Smooth muscle cell (in vitro differentiated cells): ENCODE data around the gene MYOCD. TPM values are rescaled to one million over a fixed set of nuclear protein-coding genes. Genes with fewer than 3 reads are reported as not detected.

Experiments used
- DNase-seq: peaks from one replicate; lab custom pipeline; 2025; ENCODE audit not compliant: unreplicated experiment; lab: John Stamatoyannopoulos, UW
- H2AFZ ChIP-seq: fragments of 200-600 bp; sonication (generic); 2 replicates; pipeline ENCODE4 v1.6.0; 2016; ENCODE audit warnings: antibody characterized with exemption, low read depth, mild to moderate bottlenecking
- H3F3A ChIP-seq: fragments of 200-600 bp; sonication (generic); 2 replicates; pipeline ENCODE4 v1.6.0; 2017; ENCODE audit warnings: antibody characterized with exemption, low read depth
- H3K27ac ChIP-seq: fragments of 200-600 bp; sonication (generic); 2 replicates; pipeline ENCODE4 v1.5.1; 2016; ENCODE audit warnings: low read depth, mild to moderate bottlenecking
- H3K27me3 ChIP-seq: fragments of 200-600 bp; sonication (generic); 2 replicates; pipeline ENCODE4 v1.6.1; 2016; ENCODE audit warnings: low read depth, mild to moderate bottlenecking
- H3K36me3 ChIP-seq: fragments of 200-600 bp; sonication (generic); 2 replicates; pipeline ENCODE4 v1.5.1; 2016; ENCODE audit warnings: low read depth
- H3K4me1 ChIP-seq: fragments of 200-600 bp; sonication (generic); 2 replicates; pipeline ENCODE4 v1.5.1; 2016; ENCODE audit warnings: low read depth
- H3K4me2 ChIP-seq: fragments of 200-600 bp; sonication (generic); 2 replicates; pipeline ENCODE4 v1.6.0; 2016; ENCODE audit warnings: mild to moderate bottlenecking
- H3K4me3 ChIP-seq: fragments of 200-600 bp; sonication (generic); 2 replicates; pipeline ENCODE4 v1.5.1; 2016; ENCODE audit warnings: mild to moderate bottlenecking
- H3K79me2 ChIP-seq: fragments of 200-600 bp; sonication (generic); 2 replicates; pipeline ENCODE4 v1.6.0; 2016; ENCODE audit warnings: low read depth, mild to moderate bottlenecking
- H3K9ac ChIP-seq: fragments of 200-600 bp; sonication (generic); 2 replicates; pipeline ENCODE4 v1.6.0; 2016; ENCODE audit warnings: low read depth
- H3K9me3 ChIP-seq: fragments of 200-600 bp; sonication (generic); replicated peaks from 2 replicates; pipeline ENCODE4 v1.5.1; 2016; ENCODE audit warnings: low read depth
- H4K20me1 ChIP-seq: fragments of 200-600 bp; sonication (generic); 2 replicates; pipeline ENCODE4 v1.6.0; 2016; ENCODE audit warnings: low read depth
- WGBS: methylation state at CpG from one replicate; pipeline ENCODE4 v1.1.7; 2016; ENCODE audit warnings: low lambda C conversion rate; 5-methylcytosine and 5-hydroxymethylcytosine counted together
- polyA plus RNA-seq: library from polyadenylated mRNA; unstranded; fragments of >200 nt; fragmentation: Nextera tagmentation; extraction: Ambion mirVana; gene quantifications from 2 replicates; pipeline ENCODE4 v1.2.1, GENCODE V29; 2016
- total RNA-seq: library from RNA; depleted of rRNA; stranded (reverse); fragments of >200 nt; gene quantifications from 2 replicates; pipeline ENCODE4 v1.2.3, GENCODE V29; 2014
- TF ChIP-seq, protein P1 (sequence below): fragments of 200-600 bp; sonication (generic); IDR thresholded peaks from 2 replicates; pipeline ENCODE4 v1.5.1; 2017; ENCODE audit warnings: borderline replicate concordance, mild to moderate bottlenecking, antibody characterized with exemption; ENCODE audit not compliant: insufficient read depth, poor library complexity, severe bottlenecking

The MYOCD gene
- total and polyA plus RNA-seq, 2 experiments from 2014 or later, result 0.58 to 1.8 TPM

DNA sequence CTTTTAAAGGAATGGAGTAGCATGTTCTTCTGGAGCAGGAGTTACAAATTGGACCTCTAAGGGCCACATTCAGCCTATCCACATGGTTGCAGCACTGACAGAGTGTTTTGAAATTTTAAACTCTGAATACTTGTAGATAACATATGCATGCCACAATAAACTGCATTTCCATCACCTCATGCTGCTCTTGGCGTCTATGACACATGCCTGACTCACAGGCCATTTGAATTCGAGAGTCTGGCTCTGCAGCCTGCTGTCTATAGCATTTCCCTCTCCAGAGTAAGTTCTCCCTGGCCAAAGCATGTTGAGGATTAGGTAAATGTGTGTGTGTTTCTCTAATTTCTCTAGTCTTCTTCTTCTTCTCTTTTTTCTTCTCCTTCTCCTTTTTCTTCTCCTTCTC lies 28.7 kb upstream of the MYOCD start:
- H3K4me2 ChIP-seq, result peak overlapping the region; percentile 54
- H3K4me3 ChIP-seq, result no peak overlapping the region
- no peaks in the 10 kb centered on the region for H3K36me3 ChIP-seq
- peak overlapping the region; percentile 83 for H3K9ac ChIP-seq
- no peaks in the 10 kb centered on the region for H4K20me1 ChIP-seq
- DNase-seq, result no peak
- H3K27me3 ChIP-seq, result no peaks in the 10 kb centered on the region
- H3K4me1 ChIP-seq, result peaks cover 11% of the 10 kb centered on the region
- TF ChIP-seq, protein P1, sequence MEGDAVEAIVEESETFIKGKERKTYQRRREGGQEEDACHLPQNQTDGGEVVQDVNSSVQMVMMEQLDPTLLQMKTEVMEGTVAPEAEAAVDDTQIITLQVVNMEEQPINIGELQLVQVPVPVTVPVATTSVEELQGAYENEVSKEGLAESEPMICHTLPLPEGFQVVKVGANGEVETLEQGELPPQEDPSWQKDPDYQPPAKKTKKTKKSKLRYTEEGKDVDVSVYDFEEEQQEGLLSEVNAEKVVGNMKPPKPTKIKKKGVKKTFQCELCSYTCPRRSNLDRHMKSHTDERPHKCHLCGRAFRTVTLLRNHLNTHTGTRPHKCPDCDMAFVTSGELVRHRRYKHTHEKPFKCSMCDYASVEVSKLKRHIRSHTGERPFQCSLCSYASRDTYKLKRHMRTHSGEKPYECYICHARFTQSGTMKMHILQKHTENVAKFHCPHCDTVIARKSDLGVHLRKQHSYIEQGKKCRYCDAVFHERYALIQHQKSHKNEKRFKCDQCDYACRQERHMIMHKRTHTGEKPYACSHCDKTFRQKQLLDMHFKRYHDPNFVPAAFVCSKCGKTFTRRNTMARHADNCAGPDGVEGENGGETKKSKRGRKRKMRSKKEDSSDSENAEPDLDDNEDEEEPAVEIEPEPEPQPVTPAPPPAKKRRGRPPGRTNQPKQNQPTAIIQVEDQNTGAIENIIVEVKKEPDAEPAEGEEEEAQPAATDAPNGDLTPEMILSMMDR, result no peak
- no peak overlapping the region for H2AFZ ChIP-seq
- no peaks in the 10 kb centered on the region for H3K79me2 ChIP-seq
- H3F3A ChIP-seq, result peaks cover 7% of the 10 kb centered on the region
- H3K9me3 ChIP-seq, result no peaks in the 10 kb centered on the region
- WGBS, result 0% methylated on average over 2 of the region's 2 CpGs
- H3K27ac ChIP-seq, result peak overlapping the region; percentile 98

GRCh38 chr17:12637745-12638651 lies 27.7 kb upstream of the MYOCD start:
- Histone ChIP-seq H3K27ac (peak overlapping the region; percentile 98), H3K79me2 (no peaks in the 10 kb centered on the region), H3K9ac (peak overlapping the region; percentile 83), H3K4me2 (peak overlapping the region; percentile 54), H2AFZ (no peak overlapping the region), H3K4me3 (no peak overlapping the region), H3F3A (peaks cover 7% of the 10 kb centered on the region), H3K9me3 (no peaks in the 10 kb centered on the region), H3K36me3 (no peaks in the 10 kb centered on the region), H3K27me3 (no peaks in the 10 kb centered on the region), H4K20me1 (no peaks in the 10 kb centered on the region), H3K4me1 (peaks cover 11% of the 10 kb centered on the region)
- TF ChIP-seq, protein P1, result no peak
- 86% methylated on average over 11 of the region's 11 CpGs for WGBS
- DNase-seq, result no peak

DNA sequence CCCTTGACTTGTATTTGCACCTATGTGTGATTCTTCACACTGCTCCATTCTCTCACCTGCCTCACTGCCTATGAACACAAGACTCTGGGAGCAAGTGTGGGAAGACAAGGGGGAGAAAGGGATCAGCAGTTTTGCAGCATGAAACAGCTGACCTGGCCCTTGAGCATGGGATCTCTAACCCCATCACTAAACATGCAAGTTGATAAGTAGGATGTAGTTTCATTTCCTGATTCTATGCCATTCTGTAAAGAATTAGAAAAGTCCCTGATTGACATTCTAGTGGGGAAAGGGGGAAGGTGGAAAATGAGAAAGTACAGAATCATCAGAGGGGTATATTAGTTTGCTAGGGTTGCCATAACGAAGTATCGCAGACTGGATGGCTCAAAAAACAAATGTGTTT lies 25.3 kb upstream of the MYOCD start:
- Histone ChIP-seq H3K4me1 (peaks cover under 1% of the 10 kb centered on the region), H3K27me3 (no peaks in the 10 kb centered on the region), H3K36me3 (no peaks in the 10 kb centered on the region), H3K9me3 (no peaks in the 10 kb centered on the region), H2AFZ (no peak overlapping the region), H3F3A (peaks cover 7% of the 10 kb centered on the region), H3K4me2 (no peak overlapping the region), H3K79me2 (no peaks in the 10 kb centered on the region), H4K20me1 (no peaks in the 10 kb centered on the region), H3K9ac (no peak overlapping the region), H3K4me3 (no peak overlapping the region), H3K27ac (no peak overlapping the region)
- DNase-seq, result no peak
- TF ChIP-seq, protein P1, result no peak
- 100% methylated on average over 2 of the region's 2 CpGs for WGBS

DNA sequence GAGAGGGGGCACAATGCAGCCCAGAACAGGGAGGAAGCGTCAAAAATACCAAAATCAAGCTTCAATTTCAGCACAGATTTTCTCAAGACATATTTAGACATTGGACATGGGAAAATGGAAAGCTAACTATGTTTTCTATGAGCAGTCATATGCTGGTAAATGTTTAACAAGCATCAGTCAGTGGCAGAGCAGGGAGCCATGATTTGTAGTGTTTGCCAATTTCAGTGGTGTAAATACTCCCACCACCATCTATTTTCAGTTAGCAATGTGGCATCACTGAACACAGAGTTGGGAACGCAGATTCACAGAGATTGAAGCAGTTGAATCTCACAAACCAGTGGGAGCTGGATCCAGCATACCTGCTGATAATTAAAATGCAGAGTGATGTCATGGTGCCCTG lies 24.6 kb upstream of the MYOCD start:
- H3K9ac ChIP-seq, result no peak overlapping the region
- no peaks in the 10 kb centered on the region for H3K9me3 ChIP-seq
- TF ChIP-seq, protein P1, result no peak
- DNase-seq, result no peak
- no peak overlapping the region for H3K27ac ChIP-seq
- WGBS, result 95% methylated on average over 2 of the region's 2 CpGs
- no peak overlapping the region for H2AFZ ChIP-seq
- H3K4me1 ChIP-seq, result no peaks in the 10 kb centered on the region
- no peaks in the 10 kb centered on the region for H3K79me2 ChIP-seq
- no peak overlapping the region for H3K4me2 ChIP-seq
- no peaks in the 10 kb centered on the region for H3K36me3 ChIP-seq
- H3K27me3 ChIP-seq, result no peaks in the 10 kb centered on the region
- no peaks in the 10 kb centered on the region for H4K20me1 ChIP-seq
- no peak overlapping the region for H3K4me3 ChIP-seq
- H3F3A ChIP-seq, result peaks cover 7% of the 10 kb centered on the region
